Uterus (tissue), 2 donors: ENCODE measurements around the gene XIRP2.

Source experiments
- CTCF ChIP-seq, 4 experiments: fragments of 200-600 bp in 2 of 4; fragments of 450-650 bp in 2 of 4; sonication (generic) in 2 of 4; IDR thresholded peaks; one replicate each; pipeline ENCODE4 v1.5.1; 2016 to 2019; ENCODE audit warnings: antibody characterized with exemption in 4 of 4, mild to moderate bottlenecking in 2 of 4, moderate library complexity in 1 of 4
- POLR2A ChIP-seq, 2 donors: fragments of 450-650 bp; IDR thresholded peaks; one replicate each; pipeline ENCODE4 v1.6.1; 2016; ENCODE audit warnings: antibody characterized with exemption in 2 of 2, mild to moderate bottlenecking in 1 of 2, moderate library complexity in 1 of 2

GRCh38 chr2:167001165-167001564 is 112.9 kb downstream of the XIRP2 start:
- TF ChIP-seq CTCF (IDR thresholded peaks at IDR 0.05) = no peak
- no peak for TF ChIP-seq POLR2A (IDR thresholded peaks at IDR 0.05)
